Measurements from ENCODE around the gene SCAND1.
"Not testable (repeated sequence)": the region's sequence is repeated elsewhere in the genome, so short reads cannot be mapped to it uniquely, and the experiment has no call there.

Gene SCAND1

DNA sequence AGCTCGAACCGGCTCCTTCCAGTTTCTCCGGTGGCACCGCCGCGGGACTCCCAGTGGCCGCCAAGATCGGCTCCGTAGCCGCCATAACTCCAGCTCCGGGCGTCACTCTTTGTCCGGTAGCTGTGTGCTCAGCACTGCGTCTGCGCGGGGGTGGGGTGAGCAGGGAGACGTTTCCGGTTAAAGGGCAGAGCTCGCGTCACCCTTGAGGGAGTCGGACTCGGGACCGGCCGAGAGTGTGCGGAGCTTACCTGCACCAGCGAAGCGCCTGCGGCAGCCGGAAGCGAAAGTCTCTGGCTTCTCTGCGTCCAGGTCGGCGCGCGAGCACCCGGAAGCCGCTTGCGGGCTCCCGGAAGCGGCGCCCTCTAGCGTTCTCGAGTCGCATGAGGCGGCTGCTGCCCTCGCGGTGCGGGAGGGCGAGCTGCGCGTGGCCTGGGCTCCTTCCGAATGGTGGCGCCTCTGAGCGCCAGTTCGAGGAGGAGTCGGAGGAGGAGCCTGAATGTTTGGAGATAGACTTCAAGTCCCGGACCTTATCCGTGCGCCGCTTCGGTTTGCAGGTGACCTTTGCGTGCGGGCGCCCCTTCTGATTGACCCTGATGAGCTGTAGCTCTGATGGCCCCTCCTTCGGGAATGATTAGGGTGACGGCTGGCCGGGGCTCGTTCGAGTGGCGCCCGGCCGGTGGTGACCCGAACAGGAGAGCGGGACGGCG is at the start of gene SCAND1:
TSS of gene SCAND1 (minus strand) at position 303 of the 707 bp plus-strand sequence. CDS start at position 85, 218 bp downstream.
- FAIRE-seq (peak; percentile 94), DNase-seq (ENCODE audit: insufficient read length, low spot score) (peak; percentile 89)

DNA sequence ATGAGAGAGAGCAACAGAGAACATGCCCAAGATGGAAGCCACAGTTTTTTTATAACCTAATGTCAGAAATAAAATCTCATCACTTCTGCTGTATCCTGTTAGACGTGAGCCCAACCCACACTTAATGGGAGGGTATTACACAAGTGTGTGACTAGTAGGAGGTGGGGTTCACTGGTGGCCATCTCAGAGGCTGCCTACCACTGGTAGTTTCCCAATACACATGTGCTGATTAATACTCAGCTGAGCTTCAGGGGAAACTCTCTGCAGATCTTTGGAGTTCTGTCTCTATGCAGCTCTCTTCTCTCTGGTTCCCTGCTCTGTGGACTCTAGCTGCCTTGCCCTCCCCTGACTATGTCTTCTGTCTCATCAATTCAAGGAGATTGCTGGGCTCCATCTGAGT is 49.7 kb upstream of the SCAND1 start:
- no peak for FAIRE-seq
- DNase-seq (ENCODE audit: insufficient read length, low spot score), result no peak

DNA sequence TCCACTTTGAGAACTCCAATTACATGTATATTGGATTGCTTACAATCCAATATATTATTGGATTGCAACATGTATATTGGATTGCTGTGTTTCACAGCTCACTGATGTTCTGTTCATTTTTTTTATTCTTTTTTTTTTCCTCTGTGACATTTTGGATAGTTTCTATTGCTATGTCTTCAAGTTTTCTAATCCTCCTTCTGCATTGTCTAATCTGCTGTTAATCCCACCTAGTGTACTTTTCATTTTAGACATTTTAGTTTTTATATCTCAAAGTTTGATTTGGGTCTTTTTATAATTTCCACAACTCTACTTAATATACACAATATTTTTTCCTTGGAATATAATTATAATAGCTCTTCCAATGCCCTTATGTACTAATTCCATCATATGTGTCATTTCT is 48.6 kb upstream of the SCAND1 start:
- FAIRE-seq (no peak), DNase-seq (ENCODE audit: insufficient read length, low spot score) (no peak)

DNA sequence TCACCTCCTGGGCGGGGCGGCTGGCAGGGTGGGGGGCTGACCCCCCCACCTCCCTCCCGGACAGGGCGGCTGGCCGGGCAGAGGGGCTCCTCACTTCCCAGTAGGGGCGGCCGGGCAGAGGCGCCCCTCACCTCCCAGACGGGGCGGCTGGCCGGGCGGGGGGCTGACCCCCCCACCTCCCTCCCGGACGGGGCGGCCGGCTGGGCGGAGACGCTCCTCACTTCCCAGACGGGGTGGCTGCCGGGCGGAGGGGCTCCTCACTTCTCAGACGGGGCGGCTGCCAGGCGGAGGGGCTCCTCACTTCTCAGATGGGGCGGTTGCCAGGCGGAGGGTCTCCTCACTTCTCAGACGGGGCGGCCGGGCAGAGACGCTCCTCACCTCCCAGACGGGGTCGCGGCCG is 47.0 kb upstream of the SCAND1 start:
- FAIRE-seq; DNase-seq (ENCODE audit: insufficient read length, low spot score): not testable (repeated sequence)

DNA sequence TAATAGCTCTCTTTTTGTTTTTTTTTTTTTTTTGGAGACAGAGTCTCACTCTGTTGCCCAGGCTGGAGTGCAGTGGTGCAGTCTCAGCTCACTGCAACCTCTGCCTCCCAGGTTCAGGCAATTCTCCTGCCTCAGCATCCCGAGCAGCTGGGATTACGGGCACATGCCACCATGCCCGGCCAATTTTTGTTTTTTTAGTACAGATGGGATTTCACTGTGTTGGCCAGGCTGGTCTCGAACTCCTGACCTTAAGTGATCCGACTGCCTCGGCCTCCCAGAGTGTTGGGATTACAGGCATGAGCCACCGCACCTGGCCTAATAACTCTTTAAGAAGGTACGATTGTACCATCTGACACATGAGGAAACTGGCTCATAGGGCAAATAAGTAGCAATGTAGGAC is 42.2 kb upstream of the SCAND1 start:
- not testable (repeated sequence) for FAIRE-seq; DNase-seq (ENCODE audit: insufficient read length, low spot score)

DNA sequence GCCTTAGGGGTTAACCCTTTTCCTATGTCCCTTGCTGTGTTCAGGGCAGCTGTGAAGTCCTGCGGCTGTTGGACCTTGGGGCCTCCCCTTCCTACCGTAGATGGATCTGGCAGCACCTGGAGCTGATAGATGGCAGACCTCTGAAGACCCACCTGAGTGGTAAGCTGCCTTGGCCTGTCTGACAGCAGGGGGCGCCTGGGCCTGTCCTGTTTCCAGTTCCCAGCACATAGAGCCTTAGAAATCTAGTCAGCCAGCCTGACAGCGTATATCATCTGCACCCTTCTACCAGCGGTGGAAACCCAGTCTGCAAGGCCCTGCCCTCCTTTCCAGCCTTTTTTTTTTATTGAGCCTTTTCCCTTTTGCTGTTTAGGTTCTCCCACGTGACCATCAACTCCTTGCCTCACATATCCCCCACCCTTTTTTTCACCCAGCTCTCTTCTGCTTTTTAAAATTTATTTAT is 40.7 kb upstream of the SCAND1 start:
- FAIRE-seq, result peak; percentile 39
- peak; percentile 71 for DNase-seq (ENCODE audit: insufficient read length, low spot score)

DNA sequence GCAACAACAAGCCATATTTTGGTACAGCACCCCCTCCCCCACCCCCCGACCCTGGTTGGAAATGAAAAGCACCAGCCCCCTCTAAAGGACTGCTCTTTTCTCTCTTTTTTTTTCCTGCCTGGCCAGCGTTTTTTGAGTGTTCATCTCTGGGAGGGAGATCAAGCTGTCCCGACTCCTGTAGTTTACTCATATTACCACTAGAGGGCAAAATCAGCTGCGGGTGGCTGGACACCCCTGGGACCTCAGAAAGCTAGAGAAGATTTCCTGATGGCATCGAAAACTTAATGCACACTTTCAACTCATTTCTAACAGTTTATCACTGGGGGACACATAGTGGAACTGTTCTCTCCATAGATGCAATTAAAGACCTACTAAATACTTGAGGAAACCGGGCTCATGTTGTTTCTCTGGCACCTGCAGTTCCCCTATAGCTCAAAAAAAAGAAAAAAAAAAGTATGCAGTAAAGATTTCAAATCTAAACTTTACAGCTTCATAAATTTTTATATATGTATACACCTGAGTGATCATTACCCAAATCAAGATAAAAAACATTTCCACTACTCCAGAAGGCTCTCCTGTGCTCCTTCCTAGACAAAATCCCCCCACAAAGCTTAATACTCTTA is 38.5 kb upstream of the SCAND1 start:
- DNase-seq (ENCODE audit: insufficient read length, low spot score) (peak; percentile 79), FAIRE-seq (peak; percentile 61)

DNA sequence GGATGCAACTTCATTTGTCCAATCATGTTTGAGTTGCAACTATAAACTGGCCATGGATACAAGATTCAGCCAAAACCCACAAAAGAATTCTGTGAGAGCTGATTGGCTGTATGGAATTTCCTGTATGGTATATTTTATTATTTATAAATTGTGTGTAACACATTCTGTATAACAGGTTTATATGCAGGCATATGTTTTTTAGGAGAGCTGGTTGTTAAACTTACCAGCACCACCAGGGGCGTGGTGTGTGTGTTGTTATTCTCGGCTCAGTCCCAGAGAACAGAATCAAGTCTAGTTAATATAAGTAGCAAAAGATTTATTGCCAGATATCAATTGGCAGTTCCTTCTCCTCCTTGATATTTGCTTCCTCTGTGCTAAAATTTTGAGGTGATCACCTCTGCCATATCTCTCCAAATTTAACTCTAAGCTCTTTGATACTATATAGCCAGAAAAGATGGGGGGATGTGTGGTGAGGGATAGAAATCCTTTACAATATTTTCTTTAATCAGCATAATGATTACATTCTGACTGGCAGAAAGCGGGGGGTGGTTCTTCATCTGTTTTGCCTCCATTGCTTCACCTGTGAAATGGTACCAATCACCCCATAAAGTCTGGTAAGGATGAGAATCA is 37.0 kb upstream of the SCAND1 start:
- FAIRE-seq (no peak), DNase-seq (ENCODE audit: insufficient read length, low spot score) (no peak)

DNA sequence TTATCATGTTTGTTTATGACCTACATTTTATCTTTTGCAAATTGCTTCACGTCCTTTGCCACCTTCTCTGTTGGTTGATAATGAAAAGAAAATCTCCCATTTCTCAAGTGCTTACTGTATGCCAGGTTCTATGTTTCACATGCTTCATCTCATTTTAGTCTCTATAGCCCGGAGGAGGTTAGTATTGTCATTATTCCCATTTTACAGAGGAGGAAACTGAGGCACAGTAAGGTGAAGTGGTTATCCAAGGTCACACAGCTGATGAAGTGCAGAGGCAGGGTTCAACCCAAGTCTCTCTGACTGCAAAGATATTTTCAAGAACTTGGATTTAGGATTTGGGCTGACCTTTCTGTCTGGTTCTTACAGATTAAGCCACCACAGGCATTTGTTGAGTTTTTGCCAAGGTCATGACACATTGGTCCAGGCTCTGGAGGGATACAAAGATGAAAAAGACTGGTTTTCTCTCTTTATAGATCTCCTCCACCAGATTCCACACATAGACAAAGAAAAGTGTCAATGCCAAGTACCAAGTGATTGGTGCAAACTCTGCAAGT is 34.7 kb upstream of the SCAND1 start:
- DNase-seq (ENCODE audit: insufficient read length, low spot score), result no peak
- no peak for FAIRE-seq

DNA sequence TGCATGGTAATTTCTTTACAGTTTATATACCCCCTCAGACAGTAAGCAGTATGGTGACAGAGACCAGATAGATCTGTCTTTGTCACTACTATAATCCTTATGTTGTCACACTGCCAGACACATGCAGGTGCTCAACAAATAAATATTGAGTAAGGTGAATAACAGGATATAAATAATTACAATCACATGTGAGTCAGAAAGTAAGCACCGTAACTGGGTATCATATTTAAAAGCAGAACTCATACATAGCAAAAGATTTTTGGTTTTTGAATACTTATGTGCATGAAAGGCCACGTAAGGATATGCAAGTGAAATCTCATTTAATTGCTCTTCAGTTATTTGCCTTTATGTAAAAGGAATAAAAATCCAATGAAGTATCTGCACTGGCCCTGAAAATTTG is 31.5 kb upstream of the SCAND1 start:
- FAIRE-seq (no peak), DNase-seq (ENCODE audit: insufficient read length, low spot score) (no peak)

DNA sequence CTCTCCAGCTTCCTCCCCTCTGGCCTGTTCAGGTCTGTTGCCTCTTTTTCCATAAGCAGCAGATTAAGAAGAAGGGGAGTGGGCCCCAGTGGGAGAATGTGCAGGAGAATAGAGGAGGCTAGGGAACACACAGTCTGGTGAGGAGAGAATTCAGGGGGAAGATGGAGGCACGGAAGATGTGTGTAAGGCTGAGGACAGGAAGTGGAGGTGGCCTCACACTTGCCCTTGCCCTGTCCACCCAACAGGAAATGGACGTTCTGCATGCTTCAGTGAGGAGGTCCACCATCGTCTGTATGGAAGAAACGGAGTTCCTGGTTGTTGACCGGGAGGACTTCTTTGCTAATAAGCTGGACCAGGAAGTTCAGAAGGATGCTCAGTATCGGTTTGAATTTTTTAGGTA is 30.1 kb upstream of the SCAND1 start:
- no peak for FAIRE-seq
- DNase-seq (ENCODE audit: insufficient read length, low spot score), result no peak

DNA sequence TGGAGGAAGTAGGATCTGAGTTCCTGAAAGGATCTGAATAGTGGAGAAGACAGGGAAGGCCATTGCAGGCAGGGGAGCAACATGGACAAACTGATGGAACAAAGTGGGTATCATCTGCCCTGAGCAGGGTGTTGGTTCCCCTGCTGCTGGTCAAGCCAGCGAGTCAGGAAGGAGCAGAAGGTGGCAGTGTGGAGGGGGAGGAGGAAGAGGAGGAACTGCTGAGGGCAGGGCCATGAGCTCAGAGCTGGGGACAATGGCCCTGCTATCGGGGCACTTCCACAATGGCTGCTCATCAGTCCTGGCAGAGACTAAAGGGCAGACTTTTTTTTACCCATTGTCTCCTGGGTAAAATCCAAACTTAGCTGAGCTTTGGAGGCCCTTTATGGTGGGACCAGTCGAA is 27.7 kb upstream of the SCAND1 start:
- no peak for FAIRE-seq
- DNase-seq (ENCODE audit: insufficient read length, low spot score), result no peak

DNA sequence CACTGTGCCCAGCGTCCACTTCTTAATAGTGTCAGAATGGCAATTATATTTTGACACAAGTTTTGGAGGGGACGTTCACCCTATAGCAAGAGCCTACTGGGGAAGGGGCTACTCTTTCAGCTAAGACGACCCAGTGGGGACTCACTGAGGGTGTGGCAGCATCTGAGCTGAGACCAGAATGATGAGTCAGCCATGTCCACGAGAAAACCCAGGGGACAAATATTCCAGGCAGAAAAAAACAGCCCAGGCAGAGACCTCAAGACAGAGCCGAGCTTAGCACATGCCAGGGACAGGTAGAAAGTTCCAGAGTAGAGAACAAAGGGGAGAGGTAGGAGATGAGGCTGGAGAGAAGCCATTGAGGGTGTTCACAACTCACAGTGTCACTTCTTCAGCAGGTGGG is 25.2 kb upstream of the SCAND1 start:
- DNase-seq (ENCODE audit: insufficient read length, low spot score) (no peak), FAIRE-seq (no peak)

DNA sequence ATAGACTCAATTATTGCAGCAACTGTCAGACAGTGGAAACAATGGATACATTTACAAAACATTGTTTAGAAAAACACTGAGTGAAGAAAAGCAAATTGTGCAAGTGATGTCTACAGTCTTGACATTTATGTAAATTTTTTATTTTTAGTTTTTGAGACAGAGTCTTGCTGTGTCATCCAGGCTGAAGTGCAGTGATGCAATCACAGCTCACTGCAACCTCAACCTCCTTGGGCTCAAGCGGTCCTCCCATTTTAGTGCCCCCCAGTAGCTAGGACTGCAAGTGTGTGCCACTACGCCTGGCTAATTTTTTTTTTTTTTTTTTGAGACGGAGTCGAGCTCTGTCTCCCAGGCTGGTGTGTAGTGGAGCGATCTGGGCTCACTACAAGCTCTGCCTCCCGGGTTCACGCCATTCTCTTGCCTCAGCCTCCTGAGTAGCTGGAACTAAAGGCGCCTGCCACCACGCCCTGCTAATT is 23.8 kb upstream of the SCAND1 start:
- FAIRE-seq, result no peak
- no peak for DNase-seq (ENCODE audit: insufficient read length, low spot score)

DNA sequence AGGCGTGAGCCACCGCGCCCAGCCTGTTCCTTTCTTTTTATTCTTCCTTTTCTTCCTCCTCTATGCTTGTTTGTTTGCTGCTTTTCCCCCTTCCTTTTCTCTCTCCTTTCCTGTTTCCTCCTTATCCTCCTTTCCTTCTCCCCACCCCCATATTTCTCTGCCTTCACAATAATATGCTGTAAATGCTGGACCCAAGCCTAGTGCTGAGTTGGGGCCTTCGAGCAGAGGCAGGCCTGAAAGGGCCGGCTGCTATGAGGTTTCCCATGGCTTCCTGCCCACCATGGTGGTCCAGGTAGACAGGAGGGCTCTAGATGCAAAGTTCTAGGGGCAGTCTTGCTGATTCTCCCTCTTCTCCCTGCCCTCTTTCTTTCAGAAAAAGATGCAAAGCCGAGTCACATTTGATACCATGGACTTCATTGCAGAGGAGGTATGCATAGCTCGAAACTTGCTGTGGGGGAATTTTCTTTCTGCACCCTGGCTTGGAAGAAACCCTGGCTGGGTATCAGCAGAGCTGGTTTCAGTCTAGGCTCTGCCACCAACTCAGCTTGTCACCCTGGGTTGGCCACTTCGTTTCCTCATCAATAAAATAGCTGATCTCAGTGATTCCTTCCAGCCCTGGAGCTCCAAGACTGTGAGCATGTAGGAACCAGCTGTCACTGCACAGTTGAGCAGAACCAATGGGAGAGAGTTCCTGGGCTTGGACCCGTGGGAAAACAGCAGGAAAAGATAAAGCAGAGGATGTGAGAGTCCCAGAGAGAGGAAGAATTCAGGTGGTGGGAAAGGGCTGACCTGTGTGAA is 21.5 kb upstream of the SCAND1 start:
- DNase-seq (ENCODE audit: insufficient read length, low spot score) (no peak), FAIRE-seq (no peak)

DNA sequence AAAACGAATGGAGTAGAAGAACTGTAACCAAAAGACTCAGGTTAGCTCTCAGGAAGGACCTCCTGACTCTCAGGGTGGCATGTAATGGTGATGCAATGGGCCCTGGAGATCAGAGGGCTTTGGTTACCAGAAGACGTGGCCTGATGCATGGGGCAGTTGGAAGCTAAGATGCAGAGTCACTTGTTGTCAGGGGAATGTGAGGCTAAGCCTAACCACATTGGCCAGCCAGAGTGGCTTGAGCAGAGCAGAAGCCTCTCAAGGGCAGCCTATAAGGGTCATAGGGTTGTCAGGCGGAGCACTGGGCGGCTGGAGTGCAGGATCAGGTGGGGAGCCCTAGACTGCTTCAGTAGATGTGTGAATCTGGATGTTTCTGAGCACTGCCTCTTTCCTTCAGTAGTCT is 20.0 kb upstream of the SCAND1 start:
- FAIRE-seq, result no peak
- DNase-seq (ENCODE audit: insufficient read length, low spot score), result no peak

DNA sequence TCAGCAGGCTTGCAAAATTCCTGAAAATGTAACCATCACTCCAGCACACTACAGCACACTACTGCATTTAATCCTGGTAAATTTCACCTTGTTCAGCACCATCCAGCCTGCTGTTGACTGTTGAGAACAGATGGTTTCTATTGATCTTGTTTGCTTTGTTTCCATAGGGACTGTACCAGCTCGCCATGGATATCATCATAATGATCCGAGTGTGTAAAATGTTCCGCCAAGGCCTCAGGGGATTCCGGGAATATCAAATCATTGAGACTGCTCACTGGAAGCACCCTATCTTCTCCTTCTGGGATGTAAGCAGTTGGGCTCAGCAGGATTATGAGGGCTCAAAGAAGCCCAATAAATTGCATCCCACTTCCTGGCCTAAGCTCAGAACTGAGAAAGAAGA is 18.2 kb upstream of the SCAND1 start:
- DNase-seq (ENCODE audit: insufficient read length, low spot score) (no peak), FAIRE-seq (no peak)

DNA sequence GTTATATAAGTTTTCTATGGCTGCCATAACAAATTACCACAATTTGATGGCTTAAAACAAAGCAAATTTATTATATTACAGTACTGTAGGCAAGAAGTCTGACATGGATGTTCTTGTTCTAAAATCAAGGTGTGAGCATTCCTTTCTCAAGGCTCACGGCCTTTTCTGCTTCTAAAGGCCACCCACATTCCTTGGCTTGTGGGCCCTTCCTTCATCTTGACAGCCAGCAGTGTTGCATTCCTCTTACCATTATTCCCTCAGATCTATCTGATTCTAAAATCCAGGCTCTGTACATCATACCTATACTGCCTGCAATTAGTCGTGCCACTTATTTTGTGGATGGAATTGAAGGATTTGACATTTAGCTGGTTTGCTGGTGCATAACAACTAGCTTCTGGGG is 17.7 kb upstream of the SCAND1 start:
- no peak for FAIRE-seq

DNA sequence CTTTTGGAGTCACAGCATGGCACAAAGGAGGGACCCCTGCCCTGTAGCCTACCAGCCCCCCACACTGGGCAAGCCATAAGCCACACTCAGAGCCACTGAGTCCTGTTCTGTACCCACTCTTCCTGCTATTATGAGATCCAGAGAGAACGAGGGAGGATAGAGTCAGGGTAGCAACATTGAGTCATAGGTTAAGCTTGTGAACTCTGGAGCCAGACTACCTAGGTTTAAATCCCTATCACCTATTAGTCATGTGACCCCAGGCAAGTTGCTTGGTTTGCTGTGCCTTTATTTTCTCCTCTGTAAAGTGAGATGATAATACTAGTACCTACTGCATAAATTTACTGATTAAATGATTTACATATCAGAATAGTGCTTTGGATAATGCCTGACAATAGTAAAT is 14.6 kb upstream of the SCAND1 start:
- FAIRE-seq (no peak), DNase-seq (ENCODE audit: insufficient read length, low spot score) (no peak)

More for the DNA sequence above, 17.7 kb upstream of the SCAND1 start:
- DNase-seq (ENCODE audit: insufficient read length, low spot score), result no peak

DNA sequence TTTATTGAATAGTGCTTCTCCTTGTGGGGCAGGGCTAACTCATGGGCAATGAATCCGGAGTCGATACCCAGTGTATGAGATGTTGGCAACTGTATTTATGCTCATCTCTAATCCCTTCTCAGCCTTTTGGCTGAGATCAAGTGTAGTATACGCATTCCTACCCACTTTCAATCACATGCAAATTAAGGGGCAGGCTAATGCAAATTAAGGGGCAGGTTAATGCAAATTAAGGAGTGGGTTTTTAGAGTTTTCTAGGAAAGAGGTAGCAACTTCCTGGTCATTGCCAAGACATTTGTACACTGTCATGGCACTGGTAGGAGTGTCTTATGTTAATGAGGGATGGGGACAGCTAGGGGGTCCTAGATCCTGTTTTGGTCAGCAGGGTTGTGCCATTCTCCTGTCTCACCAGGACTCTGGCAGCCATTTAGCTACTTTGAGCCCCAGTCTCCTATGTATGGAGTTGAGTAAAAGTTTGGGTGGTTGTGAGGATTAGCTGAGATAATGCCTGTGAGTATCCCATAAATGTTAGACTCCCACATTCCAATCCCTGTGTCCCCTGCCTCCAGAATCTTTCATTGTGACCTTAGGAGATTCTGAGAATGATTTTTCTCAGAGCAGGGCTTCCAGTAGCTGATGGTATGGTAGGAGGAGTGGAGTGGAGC is 13.8 kb upstream of the SCAND1 start, which contains the start of gene CNBD2:
TSS of gene CNBD2 (plus strand) at position 612 of the 662 bp plus-strand sequence. CDS start 173 bp downstream, outside the sequence.
- DNase-seq (ENCODE audit: insufficient read length, low spot score) (no peak), FAIRE-seq (no peak)
